ENCODE data around the gene RUNX3.
"Not testable (repeated sequence)": the region's sequence is repeated elsewhere in the genome, so short reads cannot be mapped to it uniquely, and the experiment has no call there.

Gene RUNX3

GRCh38 chr1:24901791-24902470 lies 28.1 kb downstream of the RUNX3 start:
- DNase-seq (ENCODE audit: low read depth in 2 of 2) = no peak

- no peak for DNase-seq (ENCODE audit: low read depth in 2 of 2)
These were observed 28.9 kb downstream of the RUNX3 start for GRCh38 chr1:24900985-24901781.

DNA sequence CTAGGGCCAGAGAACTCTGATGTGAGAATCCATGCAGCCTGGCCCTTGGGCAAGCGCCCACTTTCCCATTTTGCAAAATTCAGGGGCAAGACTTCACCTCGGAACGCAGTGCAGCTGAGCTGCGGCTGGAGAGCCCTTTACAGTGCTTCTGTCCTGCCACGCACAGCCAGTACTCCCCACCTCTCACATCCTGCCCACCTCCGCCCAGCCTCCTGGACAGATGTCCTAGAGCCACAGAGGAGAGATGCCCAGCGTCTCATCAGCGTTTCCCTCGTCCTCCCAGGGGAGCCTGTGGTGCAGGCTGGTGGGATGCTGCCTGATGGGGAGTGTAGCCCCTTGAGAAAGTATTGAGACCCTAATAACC lies 29.6 kb downstream of the RUNX3 start:
- DNase-seq (ENCODE audit: low read depth in 2 of 2) = no peak

DNA sequence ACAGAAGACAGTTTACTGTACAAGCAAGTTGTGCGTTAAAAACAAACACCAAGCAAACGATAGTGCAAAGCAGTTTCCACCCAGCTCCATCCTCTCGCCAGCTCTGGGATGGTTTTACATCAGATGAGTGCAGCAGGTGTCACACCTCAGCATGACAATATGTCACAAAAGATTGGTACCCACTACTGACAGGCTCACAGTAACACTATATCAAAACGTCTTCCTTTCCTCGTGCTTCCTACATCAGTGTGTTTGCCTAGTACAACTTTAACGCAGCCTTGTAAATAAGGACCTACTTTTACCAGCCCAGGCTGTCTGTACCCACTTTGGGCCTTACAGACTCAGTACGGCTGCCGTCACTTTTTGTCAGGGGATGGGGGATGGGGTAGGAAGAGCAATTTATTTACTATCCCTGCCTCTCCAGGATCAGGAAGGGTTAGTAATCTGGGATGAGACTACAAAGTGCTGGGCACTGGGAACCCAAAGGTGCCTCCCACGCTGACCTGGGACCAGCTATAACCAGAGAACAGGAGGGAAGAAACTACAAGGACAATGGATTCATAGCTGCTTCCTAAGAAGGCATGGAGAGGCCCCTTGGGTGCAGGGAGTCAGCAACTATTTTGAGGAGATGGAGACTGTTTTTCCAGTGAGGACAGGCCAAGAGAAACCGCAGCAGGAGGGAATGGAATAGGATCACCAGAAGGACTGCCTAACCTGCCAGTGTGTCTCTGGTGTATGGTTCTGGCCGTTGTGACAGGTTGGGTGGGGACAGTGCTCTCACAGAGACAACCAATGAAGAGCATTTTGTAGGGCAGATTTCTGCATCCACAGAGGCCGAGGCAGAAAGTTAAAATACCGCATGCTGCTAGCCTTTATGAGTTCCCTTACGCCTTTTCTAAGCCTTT lies 30.2 kb downstream of the RUNX3 start:
- no peak for DNase-seq (ENCODE audit: low read depth in 2 of 2)

DNA sequence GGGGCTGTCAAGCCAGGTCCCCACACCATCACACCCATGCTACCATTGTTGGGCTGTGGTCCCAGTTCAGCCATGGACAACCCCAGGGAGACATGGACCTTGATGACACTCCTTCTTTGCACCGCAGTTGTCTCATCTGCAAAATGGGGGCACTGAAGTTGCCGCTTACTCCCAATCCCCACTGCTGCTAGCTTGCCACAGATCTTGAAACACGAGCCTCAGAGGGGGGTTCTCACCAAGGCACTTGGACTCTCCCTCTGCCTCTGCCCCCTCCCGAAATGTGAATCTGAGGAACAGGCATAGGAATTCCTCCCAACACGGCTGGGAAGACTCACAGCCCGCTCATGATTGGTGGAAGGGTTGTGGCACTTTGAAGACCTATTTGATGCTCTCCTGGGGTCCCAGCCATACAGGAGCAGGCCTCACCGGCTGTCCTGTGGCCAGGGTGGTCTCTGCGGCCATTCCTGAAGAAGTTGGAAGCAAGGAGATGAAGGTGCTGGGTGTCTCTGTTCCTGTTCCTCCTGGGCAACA lies 31.1 kb downstream of the RUNX3 start:
- DNase-seq (ENCODE audit: low read depth in 2 of 2) = no peak

DNA sequence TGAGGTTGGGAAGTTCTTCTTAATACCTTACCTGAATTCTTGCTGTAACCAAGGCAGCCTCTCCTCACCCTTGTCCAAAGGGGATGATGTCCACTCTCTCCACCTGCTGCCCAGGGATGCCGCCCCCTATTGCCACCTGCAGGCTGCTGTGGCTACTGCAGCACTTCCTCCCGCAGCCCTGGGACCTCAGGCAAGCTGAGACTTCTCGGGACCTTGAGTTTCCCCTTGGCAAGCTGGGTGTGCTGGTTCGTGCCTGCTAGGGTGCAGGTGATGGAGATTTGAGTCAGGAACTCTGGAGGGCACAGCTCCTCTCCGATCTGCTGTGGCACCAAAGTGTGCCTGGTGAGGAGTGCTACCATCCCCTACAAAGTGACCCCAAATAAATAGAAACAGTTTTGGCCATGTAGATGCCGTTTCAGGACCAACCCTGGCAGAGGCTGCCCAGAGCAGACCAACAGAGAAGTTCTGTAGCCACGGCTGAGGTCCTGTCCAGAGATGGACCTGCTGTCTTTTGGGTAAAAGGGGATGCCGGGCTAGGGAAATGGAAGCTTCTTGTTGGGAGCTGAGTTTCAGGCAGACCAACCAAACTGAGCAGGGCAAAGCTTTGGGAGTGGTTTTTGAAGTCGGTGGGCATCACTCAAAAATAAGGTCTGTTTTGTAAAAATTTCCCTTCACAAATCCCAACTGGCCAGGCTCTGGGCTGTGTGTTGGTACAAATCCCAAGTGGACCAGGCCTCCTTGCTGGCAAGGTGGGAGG lies 31.7 kb downstream of the RUNX3 start:
- no peak for DNase-seq (ENCODE audit: low read depth in 2 of 2)

DNA sequence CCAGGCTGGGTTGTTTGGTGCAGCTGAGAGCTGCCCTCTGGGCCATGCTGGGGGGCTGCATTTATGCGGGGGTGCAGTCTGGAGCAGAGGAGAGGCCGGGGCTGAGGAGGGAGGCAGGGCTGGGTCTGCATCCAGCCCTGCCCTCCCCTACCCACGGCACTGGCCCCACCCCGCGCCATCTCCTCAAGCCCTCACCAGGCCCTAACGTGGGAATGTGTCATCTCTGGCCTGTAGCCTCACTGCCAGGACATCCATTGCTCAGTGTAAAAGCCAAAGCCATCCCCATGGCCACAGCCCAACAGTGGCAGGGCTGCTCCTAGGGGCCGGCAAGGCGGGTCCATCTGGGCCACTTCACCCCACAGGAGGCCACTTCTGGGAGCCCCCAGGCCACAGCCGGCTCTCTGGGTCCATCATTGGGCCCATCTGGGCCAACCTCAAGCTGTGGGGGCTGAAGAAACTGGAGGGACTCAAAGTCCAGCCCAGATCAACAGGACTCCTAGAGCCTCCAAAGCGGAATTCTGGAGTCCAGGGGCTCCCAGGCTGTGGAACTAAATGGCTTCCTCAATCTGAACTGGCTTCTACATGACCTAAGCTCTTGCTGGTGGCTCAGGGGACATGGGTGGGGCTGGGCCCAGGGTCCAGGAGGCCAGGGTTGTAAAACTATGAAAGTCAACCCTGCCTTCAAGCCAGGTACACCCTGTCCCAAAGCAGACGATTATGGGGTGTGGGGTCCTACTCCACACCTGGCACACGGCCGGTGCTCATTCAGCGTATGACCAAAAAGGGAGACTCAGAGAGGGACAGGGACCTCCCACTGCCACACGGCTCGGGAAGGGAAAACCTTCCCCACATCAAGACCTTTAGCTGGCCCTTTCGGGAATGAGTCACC lies 32.6 kb downstream of the RUNX3 start:
- DNase-seq (ENCODE audit: low read depth in 2 of 2) = no peak

GRCh38 chr1:24896596-24897262 lies 33.3 kb downstream of the RUNX3 start:
- DNase-seq (ENCODE audit: low read depth in 2 of 2) = no peak

- DNase-seq (ENCODE audit: low read depth in 2 of 2) = no peak
These were observed 33.9 kb downstream of the RUNX3 start for GRCh38 chr1:24896176-24896575.

GRCh38 chr1:24895511-24895910 lies 34.6 kb downstream of the RUNX3 start:
- DNase-seq (ENCODE audit: low read depth in 2 of 2) = no peak

GRCh38 chr1:24894002-24894401 lies 36.1 kb downstream of the RUNX3 start:
- DNase-seq (ENCODE audit: low read depth in 2 of 2) = no peak

DNA sequence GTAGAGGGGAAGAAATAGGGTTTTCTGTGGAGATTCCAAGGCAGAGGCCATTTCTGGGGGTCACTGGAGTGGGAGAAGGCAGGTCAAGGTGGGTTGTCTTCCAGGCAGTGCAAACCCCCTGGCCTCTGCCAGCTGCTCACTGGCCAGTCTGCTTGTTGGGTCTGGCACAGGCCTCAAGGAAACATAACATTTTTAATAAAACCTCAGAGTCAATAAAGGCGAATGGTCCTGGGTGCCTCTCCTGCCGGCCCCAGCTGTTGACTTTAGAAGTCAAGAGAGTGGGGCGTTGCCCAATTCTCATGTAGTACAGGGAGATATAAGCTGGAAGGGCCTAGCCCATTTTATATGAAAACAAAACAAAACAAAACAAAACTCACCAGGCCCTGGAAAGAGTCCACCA lies 36.6 kb downstream of the RUNX3 start:
- no peak for DNase-seq (ENCODE audit: low read depth in 2 of 2)

DNA sequence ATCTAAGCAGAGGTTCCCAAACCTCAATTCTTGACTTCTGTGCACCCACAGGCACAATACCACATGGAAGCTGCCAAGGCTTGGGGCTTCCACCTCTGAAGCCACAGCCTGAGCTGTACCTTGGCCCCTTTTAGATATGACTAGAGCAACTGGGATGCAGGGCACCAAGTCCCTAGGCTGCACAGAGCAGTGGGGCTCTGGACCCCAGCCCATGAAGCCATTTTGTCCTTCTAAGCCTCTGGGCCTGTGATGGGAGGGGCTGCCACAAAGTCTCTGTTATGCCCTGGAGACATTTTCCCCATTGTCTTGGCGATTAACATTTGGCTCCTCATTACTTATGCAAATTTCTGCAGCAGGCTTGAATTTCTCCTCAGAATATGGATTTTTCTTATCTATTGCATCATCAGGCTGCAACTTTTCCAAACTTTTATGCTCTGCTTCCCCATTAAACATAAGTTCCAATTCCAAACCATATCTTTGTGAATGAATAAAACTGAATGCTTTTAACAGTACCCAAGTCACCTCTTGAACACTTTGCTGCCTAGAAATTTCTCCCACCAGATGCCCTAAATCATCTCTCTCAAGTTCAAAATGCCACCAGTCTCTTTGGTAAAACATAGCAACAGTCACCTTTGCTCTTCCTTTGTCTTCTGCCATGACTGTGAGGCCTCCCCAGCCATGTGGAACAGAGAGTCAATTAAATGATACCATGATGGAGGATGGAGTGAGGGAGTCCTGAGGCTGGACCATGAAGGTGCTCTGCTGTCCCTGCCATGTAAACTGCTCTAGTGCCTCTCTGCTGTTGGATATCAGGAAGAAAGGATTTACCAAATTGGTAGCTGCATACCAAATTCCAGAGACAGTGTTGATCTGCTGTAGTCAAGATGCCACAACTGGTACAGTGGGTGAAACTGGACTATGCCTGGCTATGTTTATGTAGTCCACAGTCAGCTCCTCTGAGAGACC lies 37.6 kb downstream of the RUNX3 start:
- DNase-seq (ENCODE audit: low read depth in 2 of 2) = no peak

DNA sequence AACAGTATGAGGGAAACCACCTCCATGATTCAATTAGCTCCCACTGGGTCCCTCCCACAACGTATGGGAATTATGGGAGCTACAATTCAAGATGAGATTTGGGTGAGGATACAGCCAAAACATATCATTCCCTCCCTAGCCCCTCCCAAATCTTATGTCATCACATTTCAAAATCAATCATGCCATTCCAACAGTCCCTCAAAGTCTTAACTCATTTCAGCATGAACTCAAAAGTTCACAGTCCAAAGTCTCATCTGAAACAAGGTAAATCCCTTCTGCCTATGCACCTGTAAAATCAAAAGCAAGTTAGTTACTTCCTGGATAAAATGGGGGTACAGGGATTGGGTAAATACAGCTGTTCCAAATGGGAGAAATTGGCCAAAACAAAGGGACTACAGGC lies 38.7 kb downstream of the RUNX3 start:
- DNase-seq (ENCODE audit: low read depth in 2 of 2) = not testable (repeated sequence)

DNA sequence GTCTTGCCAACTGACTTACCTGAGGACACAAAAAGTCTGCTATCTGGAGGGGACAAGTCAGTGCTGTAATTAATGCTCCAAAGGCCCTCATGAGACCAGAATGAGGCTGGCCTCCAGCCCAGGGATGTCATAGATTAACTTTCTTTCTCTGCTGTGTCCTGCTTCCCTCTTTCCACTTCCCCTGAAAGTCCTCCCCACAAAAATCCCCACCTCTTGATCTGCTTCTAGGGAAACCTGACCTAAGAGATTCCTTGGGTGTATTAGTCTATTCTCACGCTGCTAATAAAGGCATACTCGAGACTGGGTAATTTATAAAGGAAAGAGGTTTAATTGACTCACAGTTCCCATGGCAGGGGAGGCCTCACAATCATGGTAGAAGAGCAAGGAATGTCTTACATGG lies 39.2 kb downstream of the RUNX3 start:
- DNase-seq (ENCODE audit: low read depth in 2 of 2) = no peak

DNA sequence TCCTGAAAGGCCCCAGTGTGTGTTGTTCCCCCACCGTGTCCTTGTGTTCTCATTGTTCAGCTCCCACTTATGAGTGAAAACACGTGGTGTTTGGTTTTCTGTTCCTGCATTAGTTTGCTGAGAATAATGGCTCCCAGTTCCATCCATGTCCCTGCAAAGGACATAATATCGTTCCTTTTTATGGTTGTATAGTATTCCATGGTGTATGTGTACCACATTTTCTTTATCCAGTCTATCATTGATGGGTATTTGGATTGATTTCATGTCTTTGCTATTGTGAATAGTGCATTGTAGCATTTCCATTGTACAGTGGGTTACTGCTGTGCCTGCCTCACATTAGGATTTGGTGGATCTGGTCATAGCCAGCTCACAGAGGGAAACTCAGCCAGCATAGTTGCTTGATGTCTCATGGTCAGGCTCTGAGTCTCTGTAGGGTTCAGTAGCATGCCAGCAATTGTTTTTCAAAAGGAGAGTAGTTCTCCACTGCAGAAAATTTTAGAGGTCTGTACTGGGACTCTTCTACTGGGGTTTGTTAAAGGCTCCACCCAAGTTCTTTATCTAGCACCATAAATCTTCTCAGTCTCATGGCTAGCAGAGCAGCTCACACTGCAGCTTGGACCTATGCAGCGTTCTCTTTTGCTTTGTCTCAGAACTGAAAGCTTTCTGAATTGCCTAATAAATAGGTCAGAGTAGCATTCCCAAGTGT lies 41.0 kb downstream of the RUNX3 start:
- no peak for DNase-seq (ENCODE audit: low read depth in 2 of 2)

GRCh38 chr1:24888061-24888970 lies 41.8 kb downstream of the RUNX3 start:
- DNase-seq (ENCODE audit: low read depth in 2 of 2) = no peak

Data from stimulated activated CD8-positive, alpha-beta memory T cell treated with anti-CD3 and anti-CD28 coated beads, Interleukin-7, amount 100 ng/mL, for 1 hour (primary cell).